ENCODE measurements around the gene GRAPL.
"Not testable (repeated sequence)": the region's sequence is repeated elsewhere in the genome, so short reads cannot be mapped to it uniquely, and the experiment has no call there.

Gene GRAPL

DNA sequence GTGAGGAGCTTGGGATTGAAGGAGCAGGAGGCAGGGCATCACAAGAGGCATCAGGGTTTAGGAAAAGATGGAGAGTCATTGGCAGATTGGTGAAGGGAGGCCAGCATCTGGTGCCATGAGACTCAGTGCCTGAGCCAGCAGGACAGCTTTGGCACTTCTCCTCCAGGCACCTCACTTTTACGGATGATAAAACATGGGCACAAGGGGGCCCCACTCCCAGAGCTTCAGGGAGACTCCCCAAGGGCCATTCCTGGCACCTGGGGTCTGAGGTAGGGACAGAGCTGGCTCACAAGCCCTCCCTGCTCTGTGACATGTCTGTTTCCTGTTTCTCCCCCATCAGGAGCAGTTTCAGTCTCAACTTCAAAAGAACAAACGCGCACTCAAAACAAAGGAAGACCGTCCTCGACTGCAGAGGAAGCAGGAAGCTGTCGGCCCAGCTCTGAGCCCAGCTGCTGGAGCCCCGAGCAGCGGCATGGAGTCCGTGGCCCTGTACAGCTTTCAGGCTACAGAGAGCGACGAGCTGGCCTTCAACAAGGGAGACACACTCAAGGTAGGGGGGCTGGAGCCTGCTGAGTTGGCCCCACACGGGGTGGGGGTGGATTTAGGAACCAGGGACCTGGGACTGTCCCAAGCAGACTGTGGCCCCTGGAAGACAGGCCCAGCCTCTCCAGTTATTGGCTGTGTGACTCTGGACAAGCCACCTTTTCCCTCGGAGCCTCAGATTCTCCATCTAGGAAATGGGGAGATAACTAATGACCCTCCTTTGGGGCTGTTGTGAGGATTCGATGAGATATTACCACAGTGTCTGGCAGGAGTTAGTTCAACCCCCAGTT lies at the start of gene GRAPL:
Gene GRAPL (plus strand): TSS at position 442 of the 833 bp plus-strand sequence. CDS start 31 bp downstream, at position 473.
- not testable (repeated sequence) for H3K4me3 ChIP-seq (ENCODE audit: low read depth, low read length)

DNA sequence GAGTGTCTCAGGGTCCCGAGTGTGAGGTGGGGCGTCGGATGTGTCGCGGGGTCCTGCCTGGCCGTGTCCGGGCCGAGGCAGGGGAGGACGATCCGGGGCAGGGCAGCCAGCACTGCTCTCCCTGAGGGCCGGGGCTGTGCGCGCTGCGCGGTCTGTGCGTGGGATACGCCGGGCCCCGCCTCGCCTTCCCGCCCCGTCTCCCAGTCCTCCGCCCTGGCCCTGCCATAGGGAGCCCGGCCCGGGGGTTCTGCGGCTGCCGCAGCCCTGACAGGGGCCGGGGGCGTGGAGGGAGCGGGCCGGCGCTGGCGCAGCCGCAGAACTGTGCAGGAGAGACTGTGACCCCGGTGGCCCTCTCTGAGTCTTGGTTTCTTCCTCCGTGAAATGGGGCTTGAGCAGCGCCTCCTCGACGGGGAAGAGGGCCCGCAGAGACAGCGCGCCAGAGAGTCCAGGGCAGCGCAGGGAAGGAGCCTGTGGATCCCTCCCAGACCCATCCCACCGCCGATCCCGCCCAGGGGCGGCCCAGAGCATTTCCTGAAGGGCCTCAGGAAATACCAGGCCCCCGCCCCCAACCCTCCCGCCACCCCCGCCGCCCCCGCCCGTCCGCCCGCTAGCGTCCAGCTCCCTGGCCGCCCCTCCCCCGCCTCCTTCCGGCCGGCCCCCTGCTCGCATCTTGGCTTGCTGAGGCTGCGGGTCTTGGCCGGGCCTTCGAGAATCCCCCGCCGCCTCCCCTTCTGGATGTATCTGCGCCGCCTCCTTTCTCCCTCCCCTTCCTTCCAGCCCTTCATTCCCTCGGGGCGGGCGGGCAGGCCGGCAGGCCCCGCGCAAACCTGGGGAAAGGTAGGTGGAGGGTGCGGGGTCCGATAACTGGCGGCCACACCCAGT lies 38.3 kb upstream of the GRAPL start:
- H3K4me3 ChIP-seq (ENCODE audit: low read depth, low read length), result not testable (repeated sequence)

DNA sequence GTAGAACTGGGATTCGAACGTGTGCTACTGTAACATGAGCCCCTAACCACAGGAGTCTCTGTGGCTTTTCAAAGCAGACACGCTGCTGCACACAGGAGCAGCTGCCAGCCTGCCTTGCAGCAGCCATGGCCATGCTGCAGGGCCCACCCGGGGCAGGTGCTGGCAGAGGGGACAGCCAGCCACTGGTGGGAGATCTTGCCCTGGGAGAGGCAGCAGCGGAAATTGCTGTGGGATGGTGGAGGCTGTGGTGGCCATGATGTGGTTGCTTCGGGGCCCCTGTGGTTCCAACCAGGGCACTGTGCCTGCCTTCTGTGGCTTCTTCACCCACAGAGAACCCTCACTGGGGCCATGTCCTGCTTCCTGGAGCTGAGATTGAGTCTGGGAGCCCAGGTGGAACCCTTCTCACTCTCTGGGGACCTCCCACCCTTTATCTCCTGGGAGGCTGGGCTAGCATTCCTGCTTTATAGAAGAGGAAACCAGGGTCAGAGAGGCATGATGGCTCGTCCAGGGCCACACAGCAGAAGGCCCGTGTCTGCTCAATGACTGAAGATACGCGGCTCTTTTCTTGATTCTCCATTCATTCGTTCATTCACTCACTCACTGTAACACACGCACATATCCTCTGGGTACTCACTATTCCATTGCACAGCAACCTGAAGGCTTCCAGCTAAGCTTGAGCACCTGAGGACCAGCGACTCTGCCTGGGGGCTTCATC lies 37.2 kb upstream of the GRAPL start:
- not testable (repeated sequence) for H3K4me3 ChIP-seq (ENCODE audit: low read depth, low read length)

DNA sequence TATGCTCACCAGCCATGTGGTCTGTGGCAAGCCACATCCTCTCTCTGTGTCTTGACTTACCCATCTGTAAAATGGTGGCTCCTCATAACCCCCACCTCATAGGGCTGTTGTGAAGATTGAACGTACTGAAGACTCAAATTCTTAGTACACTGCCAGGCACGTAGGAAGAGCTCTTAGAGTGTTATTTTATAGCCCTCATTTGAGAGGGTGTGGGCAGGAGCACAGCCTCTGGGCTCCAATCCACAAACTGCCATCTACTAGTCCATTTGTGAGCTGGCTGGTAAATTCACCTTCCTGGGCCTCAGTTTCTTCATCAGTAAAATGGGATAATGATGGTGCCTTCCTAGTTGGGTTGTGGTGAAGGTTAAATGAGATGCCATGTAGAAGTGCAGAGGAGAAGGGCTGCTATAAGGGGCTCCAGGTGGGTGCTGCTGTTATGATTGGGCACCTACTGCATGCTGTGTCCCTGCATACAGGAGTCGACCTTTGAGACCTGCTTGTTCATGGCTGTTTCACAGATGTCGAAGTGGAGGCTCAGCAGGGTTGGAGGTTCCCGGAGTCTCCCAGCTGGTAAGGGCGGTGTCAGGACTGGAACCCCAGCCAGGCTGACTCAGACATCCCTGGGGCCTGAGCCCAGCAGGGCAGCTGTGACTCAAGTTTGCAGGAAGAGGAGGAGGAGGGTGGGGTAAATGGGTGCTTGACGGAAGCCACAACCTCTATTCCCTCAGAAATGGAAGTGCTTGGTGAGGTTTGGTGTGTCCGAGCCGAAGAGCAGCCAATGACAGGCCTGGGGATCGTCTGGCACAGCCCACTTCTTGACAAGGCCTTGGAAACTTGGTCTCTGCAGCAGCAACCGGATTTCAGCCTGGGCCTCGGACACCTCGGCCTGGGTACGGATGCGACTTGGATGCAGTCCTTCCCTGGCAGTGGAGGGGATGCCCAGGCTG lies 34.4 kb upstream of the GRAPL start:
- H3K4me3 ChIP-seq (ENCODE audit: low read depth, low read length), result not testable (repeated sequence)

DNA sequence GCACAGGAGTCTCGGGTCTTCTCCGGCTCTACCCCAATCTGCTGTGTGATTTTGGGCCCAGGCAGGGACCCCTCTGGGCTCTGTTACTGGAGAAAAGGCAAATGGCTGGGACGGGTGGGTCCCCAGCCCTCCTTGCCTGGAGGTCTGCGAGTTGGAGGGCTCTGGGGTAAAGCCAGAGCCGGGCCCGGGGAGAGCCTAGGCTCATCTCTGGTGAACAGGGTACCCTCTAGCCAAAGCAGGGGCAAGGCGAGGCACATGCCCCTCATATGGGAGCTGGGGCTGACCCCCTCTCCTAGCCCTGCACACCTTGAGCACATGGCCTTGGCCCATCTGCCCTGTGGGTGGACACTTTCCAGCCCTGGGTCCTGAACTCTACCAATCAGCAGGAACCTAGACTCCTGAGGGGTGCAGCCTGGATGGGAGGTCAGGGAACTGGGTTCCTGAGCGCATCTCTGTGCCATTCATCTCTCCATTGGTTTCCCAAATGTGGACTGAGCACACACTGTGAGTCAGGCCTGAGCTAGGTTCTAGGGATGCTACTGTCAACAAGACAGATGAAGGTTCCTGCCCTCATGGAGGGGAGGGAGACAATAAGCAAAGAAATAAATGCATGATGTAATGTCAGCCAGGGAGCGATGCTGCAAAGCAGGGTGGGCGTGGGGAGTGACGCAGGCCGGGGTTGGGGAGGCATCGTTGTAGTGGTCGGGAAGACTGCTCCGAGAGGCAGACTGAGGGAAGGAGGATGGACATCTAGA lies 33.5 kb upstream of the GRAPL start:
- not testable (repeated sequence) for H3K4me3 ChIP-seq (ENCODE audit: low read depth, low read length)

DNA sequence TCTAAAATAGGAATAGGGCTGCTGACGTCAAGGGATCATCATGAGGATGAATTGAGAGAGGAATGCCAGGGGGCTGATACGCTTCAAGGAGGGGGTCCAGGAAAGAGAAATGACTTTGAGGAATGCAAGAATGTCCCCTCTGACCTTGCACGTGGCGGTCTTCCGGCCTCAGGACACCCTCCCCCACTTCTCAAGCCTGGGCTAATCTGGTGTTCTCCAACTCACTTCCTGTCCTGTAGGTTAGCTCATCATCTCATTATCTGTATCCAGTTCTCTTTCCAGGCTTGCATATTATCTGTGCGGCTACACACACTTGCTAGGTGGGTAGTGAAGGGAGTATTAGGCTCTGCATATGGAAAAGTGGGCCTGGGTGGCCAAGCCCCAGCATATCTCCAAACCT lies 18.9 kb upstream of the GRAPL start:
- H3K4me3 ChIP-seq (ENCODE audit: low read depth, low read length), result not testable (repeated sequence)

DNA sequence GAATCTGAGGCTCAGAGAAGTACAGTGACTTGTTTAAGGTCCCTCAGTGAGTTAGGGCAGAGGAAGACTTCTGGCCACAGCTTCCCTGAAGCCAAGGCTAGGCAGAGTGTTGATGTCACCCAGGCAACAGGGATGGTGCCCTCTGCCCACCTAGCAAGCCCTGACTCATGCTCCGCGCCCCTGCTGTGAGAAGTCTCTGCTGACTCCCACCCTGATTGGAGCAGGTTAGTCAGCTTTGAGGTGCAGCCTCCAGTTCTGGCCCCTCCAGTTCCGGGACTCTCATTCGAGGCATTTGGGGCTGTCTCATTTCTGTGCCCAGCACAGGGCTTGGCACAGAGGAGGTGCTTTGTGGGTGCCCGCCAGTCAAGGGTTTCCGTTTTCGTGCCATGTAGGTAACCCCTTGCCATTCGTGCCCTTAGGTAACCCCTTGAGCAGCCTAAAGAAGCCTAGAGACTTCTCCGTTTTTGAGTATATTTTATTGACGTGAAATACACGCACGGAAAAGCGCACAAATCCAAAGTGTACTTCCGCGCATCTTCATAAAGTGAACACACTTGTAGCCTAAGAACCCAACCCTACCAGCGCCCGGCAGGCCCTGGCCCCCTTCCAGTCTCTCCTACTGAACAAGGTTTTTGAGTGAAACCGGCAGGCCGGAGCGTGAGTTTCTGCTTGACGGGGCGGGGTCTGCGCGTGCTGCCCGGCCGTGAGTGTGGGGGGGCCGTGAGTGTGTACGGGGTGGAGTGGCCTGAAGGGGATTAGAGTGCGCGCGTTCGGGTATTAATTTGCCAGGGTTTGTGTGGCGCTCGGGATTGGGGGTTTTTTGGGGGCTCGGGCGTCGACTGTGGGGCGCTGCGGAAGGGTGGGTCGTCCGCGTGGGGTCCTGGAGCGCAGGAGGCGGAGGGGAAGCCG lies 16.9 kb upstream of the GRAPL start:
- not testable (repeated sequence) for H3K4me3 ChIP-seq (ENCODE audit: low read depth, low read length)

DNA sequence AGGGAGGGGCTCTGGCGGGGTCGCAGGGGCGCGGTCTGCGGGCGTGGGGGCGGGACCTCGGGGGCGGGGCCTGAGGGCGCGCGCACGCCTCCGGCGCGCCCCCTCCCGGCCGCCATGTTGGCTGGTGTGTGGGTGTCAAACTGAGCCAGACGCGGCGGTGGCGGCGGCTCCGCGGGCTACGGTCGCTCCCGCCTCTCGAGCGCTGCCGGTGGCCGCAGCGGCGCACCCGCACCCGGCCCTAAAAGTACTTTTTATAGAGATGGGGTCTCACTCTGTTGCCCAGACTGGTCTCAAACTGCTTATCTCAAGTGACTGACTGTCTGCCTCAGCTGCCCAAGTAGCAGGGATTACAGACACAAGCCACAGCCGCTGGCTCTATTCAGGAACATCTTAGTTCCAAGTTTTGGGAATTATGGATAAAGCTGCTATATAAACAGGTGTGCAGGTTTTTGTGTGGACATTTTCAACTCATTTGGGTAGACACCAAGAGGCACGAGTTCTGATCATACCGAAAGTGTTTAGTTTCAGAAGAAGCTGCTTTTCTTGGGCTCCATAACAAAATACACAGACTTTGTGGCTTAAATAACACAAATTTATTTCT lies 16.2 kb upstream of the GRAPL start:
- TF ChIP-seq, protein P1, sequence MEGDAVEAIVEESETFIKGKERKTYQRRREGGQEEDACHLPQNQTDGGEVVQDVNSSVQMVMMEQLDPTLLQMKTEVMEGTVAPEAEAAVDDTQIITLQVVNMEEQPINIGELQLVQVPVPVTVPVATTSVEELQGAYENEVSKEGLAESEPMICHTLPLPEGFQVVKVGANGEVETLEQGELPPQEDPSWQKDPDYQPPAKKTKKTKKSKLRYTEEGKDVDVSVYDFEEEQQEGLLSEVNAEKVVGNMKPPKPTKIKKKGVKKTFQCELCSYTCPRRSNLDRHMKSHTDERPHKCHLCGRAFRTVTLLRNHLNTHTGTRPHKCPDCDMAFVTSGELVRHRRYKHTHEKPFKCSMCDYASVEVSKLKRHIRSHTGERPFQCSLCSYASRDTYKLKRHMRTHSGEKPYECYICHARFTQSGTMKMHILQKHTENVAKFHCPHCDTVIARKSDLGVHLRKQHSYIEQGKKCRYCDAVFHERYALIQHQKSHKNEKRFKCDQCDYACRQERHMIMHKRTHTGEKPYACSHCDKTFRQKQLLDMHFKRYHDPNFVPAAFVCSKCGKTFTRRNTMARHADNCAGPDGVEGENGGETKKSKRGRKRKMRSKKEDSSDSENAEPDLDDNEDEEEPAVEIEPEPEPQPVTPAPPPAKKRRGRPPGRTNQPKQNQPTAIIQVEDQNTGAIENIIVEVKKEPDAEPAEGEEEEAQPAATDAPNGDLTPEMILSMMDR (IDR thresholded peaks at IDR 0.05; ENCODE audit: borderline replicate concordance, insufficient read depth, low read depth, low read length), result peak; percentile 29; the same call in 1 of the 2 replicates
- H3K4me3 ChIP-seq (ENCODE audit: low read depth, low read length), result not testable (repeated sequence)

DNA sequence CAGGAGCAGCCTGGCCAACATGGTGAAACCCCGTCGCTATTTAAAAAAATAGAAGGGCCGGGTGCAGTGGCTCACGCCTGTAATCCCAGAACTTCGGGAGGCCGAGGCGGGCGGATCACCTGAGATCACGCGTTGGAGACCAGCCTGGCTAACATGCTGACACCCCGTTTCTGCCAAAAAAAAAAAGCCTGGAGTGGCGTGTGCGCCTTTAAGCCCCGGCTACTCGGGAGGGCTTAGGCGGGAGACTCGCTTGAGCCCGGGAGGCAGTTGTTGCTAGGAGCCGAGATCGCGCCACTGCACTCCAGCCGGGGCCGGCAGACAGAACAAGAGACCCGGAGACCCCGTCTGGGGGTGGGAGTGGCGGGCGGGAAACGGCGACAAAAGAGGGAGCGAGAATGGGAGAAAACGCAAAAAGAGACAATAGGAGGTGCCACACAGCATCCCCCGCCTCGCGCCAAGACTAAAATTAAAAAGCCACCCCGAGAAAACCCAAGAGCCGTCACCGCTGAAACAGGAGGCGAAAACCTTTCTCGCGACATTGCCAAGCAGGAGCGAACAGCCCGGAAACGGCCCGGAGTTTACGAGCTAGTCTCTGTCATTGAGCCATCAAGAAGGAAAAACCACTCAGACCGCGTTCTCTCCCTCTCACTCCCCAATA lies 15.5 kb upstream of the GRAPL start:
- H3K4me3 ChIP-seq (ENCODE audit: low read depth, low read length), result not testable (repeated sequence)

DNA sequence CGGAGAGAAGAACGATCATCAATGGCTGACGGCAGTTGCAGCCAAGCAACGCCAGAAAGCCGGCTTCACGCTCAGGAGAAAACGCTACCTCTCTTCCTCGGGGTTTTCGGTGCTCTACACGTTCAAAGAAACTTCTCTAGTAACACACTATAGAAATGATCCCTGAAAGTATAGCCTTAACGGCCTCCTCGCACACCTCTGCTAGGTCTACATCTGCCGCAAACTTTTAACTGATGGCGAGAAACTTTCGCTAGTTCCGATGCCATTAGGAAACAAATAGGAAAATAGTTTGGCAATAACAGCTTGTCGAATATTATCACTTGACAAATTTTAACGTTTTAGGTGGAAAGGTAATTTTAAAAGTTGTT lies 14.9 kb upstream of the GRAPL start:
- not testable (repeated sequence) for H3K4me3 ChIP-seq (ENCODE audit: low read depth, low read length)

DNA sequence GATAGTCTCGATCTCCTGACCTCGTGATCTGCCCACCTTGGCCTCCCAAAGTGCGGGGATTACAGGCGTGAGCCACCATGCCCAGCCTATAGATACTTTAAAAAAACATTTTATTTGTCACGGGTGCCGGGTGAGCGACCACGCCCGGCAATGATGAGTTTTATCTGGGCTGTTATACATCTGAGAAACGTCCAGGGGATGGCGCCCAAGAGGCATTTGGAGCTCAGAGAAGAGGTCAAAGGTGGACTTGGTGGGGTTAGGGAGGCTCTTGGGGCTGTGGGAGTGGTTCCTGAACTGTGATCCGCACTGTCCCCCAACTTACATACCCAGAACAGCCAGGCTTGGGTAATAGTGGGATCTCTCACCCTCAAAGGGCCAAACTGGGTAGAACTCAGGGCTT lies 8.7 kb upstream of the GRAPL start:
- not testable (repeated sequence) for H3K4me3 ChIP-seq (ENCODE audit: low read depth, low read length)

DNA sequence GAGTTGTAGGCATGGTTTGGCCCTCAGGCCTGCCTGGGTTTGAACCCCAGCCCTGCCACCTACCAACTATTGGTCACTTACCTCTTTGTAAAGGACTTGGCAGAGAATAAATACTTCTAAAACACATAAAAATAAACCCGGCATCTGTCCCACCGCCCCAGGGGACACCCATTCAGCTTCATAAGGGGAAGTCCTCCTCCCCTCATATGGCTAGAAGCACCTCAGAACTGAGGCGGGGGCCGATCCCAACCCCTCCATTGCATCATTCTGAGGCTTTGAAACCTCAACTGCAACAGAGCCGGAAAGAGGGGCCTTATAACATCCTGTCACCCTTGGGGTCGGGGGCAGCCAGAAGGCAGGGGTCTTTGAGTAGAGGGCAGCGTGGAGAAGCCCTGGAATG lies 2.1 kb upstream of the GRAPL start:
- not testable (repeated sequence) for H3K4me3 ChIP-seq (ENCODE audit: low read depth, low read length)

DNA sequence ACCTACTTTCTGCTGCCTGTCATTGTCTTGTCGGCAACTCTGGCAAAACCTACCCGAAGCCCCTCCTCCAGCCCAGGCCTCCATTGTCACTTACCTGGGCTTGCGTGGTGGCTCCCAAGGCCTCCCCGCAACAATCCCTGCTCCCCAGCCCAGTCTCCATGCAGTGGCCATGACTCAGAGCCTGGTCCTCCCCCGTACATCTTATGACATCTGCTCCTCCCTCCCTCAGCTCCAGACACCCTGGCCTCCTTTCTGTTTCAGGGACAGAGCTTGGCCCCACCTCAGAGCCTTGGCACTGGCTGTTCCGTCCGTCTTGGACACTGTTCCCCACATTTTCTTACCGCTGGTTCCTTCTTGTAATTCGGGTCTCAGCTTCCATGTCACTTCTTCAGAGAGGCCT lies 2.1 kb downstream of the GRAPL start:
- not testable (repeated sequence) for H3K4me3 ChIP-seq (ENCODE audit: low read depth, low read length)

DNA sequence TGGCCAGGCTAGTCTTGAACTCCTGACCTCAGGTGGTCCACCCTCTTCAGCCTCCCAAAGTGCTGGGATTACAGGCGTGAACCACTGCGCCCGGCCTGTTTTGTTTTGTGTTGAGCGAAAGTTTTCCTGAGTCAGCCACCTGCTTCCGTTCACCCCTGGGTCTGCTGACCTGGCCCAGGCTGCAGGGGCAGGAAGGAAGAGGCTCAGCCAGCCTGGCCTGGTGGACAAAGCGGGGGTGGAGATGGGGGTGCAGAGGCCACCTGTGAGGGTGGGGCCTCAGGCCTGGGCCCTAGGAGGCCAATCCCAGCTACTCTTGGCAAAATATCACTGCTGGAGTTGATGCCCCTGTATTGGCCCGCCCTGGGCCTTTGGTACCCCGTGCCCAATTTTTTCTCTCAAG lies 3.7 kb downstream of the GRAPL start:
- H3K4me3 ChIP-seq (ENCODE audit: low read depth, low read length), result not testable (repeated sequence)

DNA sequence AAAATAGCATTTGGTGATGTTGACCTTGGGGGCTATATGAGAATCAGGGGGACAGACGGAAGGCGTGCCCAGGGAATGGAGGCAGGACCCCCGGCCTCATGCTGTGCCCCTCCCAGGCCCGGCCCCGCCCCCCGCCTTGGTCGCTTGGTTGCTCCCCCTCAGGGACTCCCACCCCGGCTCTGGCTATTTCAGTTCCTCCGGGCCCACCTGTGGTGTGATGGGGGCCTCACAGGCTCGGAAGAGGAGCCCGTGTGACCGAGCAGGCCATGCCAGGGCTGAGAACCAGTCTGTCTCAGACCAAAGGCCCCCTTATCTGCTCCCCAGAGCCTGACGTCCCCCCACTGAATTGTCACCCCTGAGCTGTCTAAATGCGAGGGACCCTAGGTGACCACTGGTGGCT lies 4.4 kb downstream of the GRAPL start:
- not testable (repeated sequence) for H3K4me3 ChIP-seq (ENCODE audit: low read depth, low read length)

DNA sequence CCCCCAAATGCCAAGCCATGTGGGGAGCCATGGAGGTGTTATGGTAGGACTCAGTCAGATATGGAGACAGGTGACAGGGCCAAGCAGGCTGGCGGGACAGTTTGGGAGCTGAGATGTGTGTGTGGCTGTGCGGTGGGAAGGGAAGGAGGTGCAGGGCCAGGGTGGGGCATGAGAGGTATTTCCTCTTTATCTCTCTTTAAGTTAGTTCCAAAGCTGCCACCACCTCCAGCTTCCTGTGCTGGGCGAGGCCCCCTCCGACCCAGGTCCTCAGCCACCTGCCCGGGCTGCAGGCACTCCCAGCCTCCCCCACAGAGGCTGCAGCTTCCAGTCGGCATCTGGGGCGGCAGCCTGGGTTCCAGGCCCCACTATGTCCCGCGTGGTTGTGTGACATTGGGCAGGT lies 6.4 kb downstream of the GRAPL start:
- not testable (repeated sequence) for H3K4me3 ChIP-seq (ENCODE audit: low read depth, low read length)

Measured in GM12875 (cell line).